Measurements from ENCODE around the gene MYH14. TPM values are rescaled to one million over a fixed set of nuclear protein-coding genes. Genes with fewer than 3 reads are reported as not detected.

The MYH14 gene
- total RNA-seq, 1 experiment from 2014 or later = 0.84 TPM

DNA sequence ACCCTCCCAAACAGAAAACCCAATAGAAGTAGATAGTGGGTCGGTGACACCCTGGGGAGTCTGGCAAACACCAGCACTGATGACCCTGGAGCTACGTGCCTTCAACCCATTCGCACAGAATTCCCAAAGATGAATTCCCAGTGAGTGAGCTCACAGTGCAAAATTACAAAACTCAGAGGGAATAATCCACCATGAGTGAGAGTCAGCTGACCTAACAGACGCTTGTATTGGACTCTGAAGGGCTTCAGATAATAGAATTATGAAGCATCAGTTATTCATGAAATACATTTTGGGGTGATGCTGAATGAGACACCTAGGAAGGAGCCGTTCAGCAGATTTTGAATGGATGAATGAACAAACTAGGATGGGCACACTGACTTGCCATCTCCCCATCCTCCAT, 85.5 kb downstream of the MYH14 start:
- H3K4me1 ChIP-seq (ENCODE audit: insufficient read depth, low read length, poor library complexity, severe bottlenecking) = no peaks in the 10 kb centered on the region
- POLR2A ChIA-PET (ENCODE audit: low non-redundant PET) = no interaction called here
- H3K9me3 ChIP-seq (ENCODE audit: low read depth, low read length, poor library complexity, severe bottlenecking) = peaks cover 9% of the 10 kb centered on the region
- H3K27me3 ChIP-seq (replicated peaks; ENCODE audit: insufficient read depth, low read depth, low read length, poor library complexity) = peaks cover 8% of the 10 kb centered on the region
- no peak for TF ChIP-seq EZH2 (IDR thresholded peaks at IDR 0.05; ENCODE audit: borderline replicate concordance, low read depth, low read length, poor library complexity, severe bottlenecking)
- TF ChIP-seq, protein P1, sequence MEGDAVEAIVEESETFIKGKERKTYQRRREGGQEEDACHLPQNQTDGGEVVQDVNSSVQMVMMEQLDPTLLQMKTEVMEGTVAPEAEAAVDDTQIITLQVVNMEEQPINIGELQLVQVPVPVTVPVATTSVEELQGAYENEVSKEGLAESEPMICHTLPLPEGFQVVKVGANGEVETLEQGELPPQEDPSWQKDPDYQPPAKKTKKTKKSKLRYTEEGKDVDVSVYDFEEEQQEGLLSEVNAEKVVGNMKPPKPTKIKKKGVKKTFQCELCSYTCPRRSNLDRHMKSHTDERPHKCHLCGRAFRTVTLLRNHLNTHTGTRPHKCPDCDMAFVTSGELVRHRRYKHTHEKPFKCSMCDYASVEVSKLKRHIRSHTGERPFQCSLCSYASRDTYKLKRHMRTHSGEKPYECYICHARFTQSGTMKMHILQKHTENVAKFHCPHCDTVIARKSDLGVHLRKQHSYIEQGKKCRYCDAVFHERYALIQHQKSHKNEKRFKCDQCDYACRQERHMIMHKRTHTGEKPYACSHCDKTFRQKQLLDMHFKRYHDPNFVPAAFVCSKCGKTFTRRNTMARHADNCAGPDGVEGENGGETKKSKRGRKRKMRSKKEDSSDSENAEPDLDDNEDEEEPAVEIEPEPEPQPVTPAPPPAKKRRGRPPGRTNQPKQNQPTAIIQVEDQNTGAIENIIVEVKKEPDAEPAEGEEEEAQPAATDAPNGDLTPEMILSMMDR (conservative IDR thresholded peaks at IDR 0.05; ENCODE audit: low read depth, low read length) = no peak
- CTCF ChIA-PET = no interaction called here
- intact Hi-C loops (cut with micrococcal nuclease; ENCODE audit: unreplicated experiment) = no loop called here
- no peak overlapping the region for H3K4me3 ChIP-seq (ENCODE audit: low read depth, low read length, poor library complexity, severe bottlenecking)
- no TSS peak for BruUV-seq (replicated peaks)
- H3K27ac ChIP-seq (ENCODE audit: low read depth, low read length, poor library complexity, severe bottlenecking) = no peak overlapping the region
- no peaks in the 10 kb centered on the region for H3K36me3 ChIP-seq (ENCODE audit: insufficient read depth, low read length, poor library complexity, severe bottlenecking)
- no peak for DNase-seq (ENCODE audit: low spot score)

DNA sequence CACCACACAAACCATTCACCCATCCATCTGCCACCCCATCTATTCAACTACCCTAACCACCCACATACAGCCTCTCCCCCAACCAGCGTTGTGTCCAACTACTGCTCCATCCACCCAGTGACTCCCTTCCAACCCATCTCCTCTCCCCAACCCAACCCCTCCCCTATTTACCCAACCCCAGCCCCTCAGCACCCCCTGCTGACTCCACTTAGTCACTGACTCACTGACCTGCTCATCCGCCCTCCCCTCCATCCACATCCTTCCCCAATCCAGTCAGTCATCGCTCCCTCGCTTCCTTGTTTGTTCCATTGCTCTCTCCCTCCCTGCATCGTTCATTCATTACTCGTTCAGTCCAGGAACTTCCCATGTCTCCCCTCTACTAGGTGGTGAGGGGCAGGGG, 86.6 kb downstream of the MYH14 start:
- no peak for DNase-seq (ENCODE audit: low spot score)
- no peaks in the 10 kb centered on the region for H3K4me1 ChIP-seq (ENCODE audit: insufficient read depth, low read length, poor library complexity, severe bottlenecking)
- H3K36me3 ChIP-seq (ENCODE audit: insufficient read depth, low read length, poor library complexity, severe bottlenecking) = no peaks in the 10 kb centered on the region
- intact Hi-C loops (cut with micrococcal nuclease; ENCODE audit: unreplicated experiment) = no loop called here
- CTCF ChIA-PET = no interaction called here
- peaks cover 8% of the 10 kb centered on the region for H3K27me3 ChIP-seq (replicated peaks; ENCODE audit: insufficient read depth, low read depth, low read length, poor library complexity)
- peaks cover 9% of the 10 kb centered on the region for H3K9me3 ChIP-seq (ENCODE audit: low read depth, low read length, poor library complexity, severe bottlenecking)
- no TSS peak for BruUV-seq (replicated peaks)
- TF ChIP-seq, protein P1 (conservative IDR thresholded peaks at IDR 0.05; ENCODE audit: low read depth, low read length) = no peak
- TF ChIP-seq EZH2 (IDR thresholded peaks at IDR 0.05; ENCODE audit: borderline replicate concordance, low read depth, low read length, poor library complexity, severe bottlenecking) = no peak
- no peak overlapping the region for H3K4me3 ChIP-seq (ENCODE audit: low read depth, low read length, poor library complexity, severe bottlenecking)
- no peak overlapping the region for H3K27ac ChIP-seq (ENCODE audit: low read depth, low read length, poor library complexity, severe bottlenecking)
- POLR2A ChIA-PET (ENCODE audit: low non-redundant PET) = no interaction called here

DNA sequence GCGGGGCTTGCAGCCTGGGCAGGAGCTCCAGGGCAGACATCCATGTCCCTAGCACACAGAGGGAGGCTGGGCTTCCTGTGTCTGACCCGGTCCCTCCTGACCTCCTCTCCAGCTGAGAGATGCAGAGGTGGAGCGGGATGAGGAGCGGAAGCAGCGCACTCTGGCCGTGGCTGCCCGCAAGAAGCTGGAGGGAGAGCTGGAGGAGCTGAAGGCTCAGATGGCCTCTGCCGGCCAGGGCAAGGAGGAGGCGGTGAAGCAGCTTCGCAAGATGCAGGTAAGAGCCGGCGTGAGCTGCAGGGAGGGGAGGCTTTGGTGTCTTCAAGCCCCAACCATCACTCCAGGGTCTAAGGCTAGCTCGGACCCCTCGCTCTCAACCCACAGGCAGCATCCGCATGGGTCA, 87.4 kb downstream of the MYH14 start:
- Histone ChIP-seq H3K27me3 (replicated peaks; ENCODE audit: insufficient read depth, low read depth, low read length, poor library complexity) (peaks cover 8% of the 10 kb centered on the region), H3K4me1 (ENCODE audit: insufficient read depth, low read length, poor library complexity, severe bottlenecking) (no peaks in the 10 kb centered on the region), H3K36me3 (ENCODE audit: insufficient read depth, low read length, poor library complexity, severe bottlenecking) (no peaks in the 10 kb centered on the region), H3K4me3 (ENCODE audit: low read depth, low read length, poor library complexity, severe bottlenecking) (no peak overlapping the region), H3K9me3 (ENCODE audit: low read depth, low read length, poor library complexity, severe bottlenecking) (peaks cover 3% of the 10 kb centered on the region), H3K27ac (ENCODE audit: low read depth, low read length, poor library complexity, severe bottlenecking) (no peak overlapping the region)
- BruUV-seq (replicated peaks) = no TSS peak
- TF ChIP-seq, protein P1 (conservative IDR thresholded peaks at IDR 0.05; ENCODE audit: low read depth, low read length) = no peak
- no peak for TF ChIP-seq EZH2 (IDR thresholded peaks at IDR 0.05; ENCODE audit: borderline replicate concordance, low read depth, low read length, poor library complexity, severe bottlenecking)
- intact Hi-C loops (cut with micrococcal nuclease; ENCODE audit: unreplicated experiment) = no loop called here
- POLR2A ChIA-PET (ENCODE audit: low non-redundant PET) = no interaction called here
- CTCF ChIA-PET = no interaction called here
- DNase-seq (ENCODE audit: low spot score) = no peak

Data from A673 (cell line).